Activated naive CD4-positive, alpha-beta T cell treated with anti-CD3 and anti-CD28 coated beads for 36 hours (primary cell): ENCODE results near the gene BDKRB1. TPM values are rescaled to one million over a fixed set of nuclear protein-coding genes. Genes with fewer than 3 reads are reported as not detected.

Experiments
- CTCF ChIA-PET: fragments of 350-600 bp; sonication (Branson Sonifier 250); formaldehyde crosslinking; loops from one replicate; lab custom pipeline; 2021; ENCODE audit warnings: antibody characterized with exemption; lab: Charles Lee
- DNase-seq: peaks from one replicate; pipeline ENCODE4 v3.0.0-alpha.2; 2020
- H3K27ac Mint-ChIP-seq: one replicate; pipeline ENCODE4 v1.8.0; 2021; ENCODE audit warnings: mild to moderate bottlenecking, mixed read lengths
- H3K27me3 Mint-ChIP-seq: one replicate; pipeline ENCODE4 v1.8.0; 2021; ENCODE audit warnings: low read depth, mixed read lengths
- H3K36me3 Mint-ChIP-seq: one replicate; pipeline ENCODE4 v1.8.0; 2021; ENCODE audit warnings: low read depth, mixed read lengths
- H3K4me1 Mint-ChIP-seq: one replicate; pipeline ENCODE4 v1.8.0; 2021; ENCODE audit warnings: low read depth, mixed read lengths
- H3K4me3 Mint-ChIP-seq: one replicate; pipeline ENCODE4 v1.8.0; 2021; ENCODE audit warnings: mild to moderate bottlenecking, moderate library complexity, mixed read lengths
- H3K9me3 Mint-ChIP-seq: one replicate; pipeline ENCODE4 v1.8.0; 2021; ENCODE audit warnings: mixed read lengths
- intact Hi-C: fragments of 100-400 bp; cut with micrococcal nuclease; formaldehyde crosslinking; loops from one replicate; pipeline ENCODE4 v1.15.1; 2023
- total RNA-seq, 2 experiments: library from RNA; stranded (reverse); gene quantifications; one replicate each; pipeline ENCODE4 v1.2.3, GENCODE V29; 2021

The BDKRB1 gene
- not detected for total RNA-seq

- Mint-ChIP-seq H3K9me3 (no peaks in the 10 kb centered on the region), H3K27ac (no peak within 1 kb of the TSS), H3K36me3 (no peaks in the 10 kb centered on the region), H3K4me3 (no peak within 1 kb of the TSS), H3K27me3 (peaks cover 9% of the 10 kb centered on the region), H3K4me1 (no peaks in the 10 kb centered on the region)
- CTCF ChIA-PET = no interaction called here
- intact Hi-C loops = loop anchor here (5.0 kb wide), 1 partner anchor 153 kb away; no protein-coding TSS in a partner anchor
- DNase-seq = no peak
Observed at GRCh38 chr14:96255501-96256366, at the start of gene BDKRB1. BDKRB1 (plus strand) TSS chr14:96256210; CDS start chr14:96263683, 7,473 bp downstream.

DNA sequence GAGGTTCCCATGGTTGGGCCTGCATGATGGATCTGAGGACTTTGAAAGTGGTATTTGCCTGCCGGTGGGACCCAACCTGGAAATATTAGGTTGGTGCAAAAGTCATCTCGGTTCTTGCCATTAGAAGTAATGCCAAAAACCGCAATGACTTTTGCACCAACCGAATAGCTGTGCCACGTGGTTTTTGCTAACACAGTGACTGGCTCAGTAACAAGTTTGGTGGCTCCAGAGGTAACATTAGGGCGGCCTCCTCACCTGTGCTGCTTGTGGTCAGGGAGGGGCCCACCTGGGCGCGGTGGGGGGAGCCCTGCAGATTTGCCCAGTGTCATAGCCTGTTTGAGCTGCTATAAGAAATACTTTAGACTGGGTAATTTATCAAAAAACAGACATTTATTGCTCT is 49.5 kb upstream of the BDKRB1 start:
- H3K36me3 Mint-ChIP-seq = no peaks in the 10 kb centered on the region
- intact Hi-C loops = no loop called here
- DNase-seq = no peak
- H3K27ac Mint-ChIP-seq = no peak overlapping the region
- peaks cover 17% of the 10 kb centered on the region for H3K27me3 Mint-ChIP-seq
- H3K4me1 Mint-ChIP-seq = peaks cover 8% of the 10 kb centered on the region
- H3K4me3 Mint-ChIP-seq = no peak overlapping the region
- CTCF ChIA-PET = interaction anchor here (0.7 to 1.3 kb wide), 2 partner anchors 70 to 105 kb away, joined by 3 read pairs; no protein-coding TSS in a partner anchor
- H3K9me3 Mint-ChIP-seq = no peaks in the 10 kb centered on the region

GRCh38 chr14:96207686-96208085 is 48.3 kb upstream of the BDKRB1 start:
- H3K27me3 Mint-ChIP-seq = peaks cover 15% of the 10 kb centered on the region
- peaks cover 8% of the 10 kb centered on the region for H3K4me1 Mint-ChIP-seq
- no peaks in the 10 kb centered on the region for H3K36me3 Mint-ChIP-seq
- CTCF ChIA-PET = interaction anchor here (0.6 kb wide), 1 partner anchor 65 kb away, joined by 3 read pairs; no protein-coding TSS in a partner anchor
- H3K4me3 Mint-ChIP-seq = no peak overlapping the region
- H3K27ac Mint-ChIP-seq = no peak overlapping the region
- peaks cover 3% of the 10 kb centered on the region for H3K9me3 Mint-ChIP-seq
- intact Hi-C loops = no loop called here
- DNase-seq = no peak

DNA sequence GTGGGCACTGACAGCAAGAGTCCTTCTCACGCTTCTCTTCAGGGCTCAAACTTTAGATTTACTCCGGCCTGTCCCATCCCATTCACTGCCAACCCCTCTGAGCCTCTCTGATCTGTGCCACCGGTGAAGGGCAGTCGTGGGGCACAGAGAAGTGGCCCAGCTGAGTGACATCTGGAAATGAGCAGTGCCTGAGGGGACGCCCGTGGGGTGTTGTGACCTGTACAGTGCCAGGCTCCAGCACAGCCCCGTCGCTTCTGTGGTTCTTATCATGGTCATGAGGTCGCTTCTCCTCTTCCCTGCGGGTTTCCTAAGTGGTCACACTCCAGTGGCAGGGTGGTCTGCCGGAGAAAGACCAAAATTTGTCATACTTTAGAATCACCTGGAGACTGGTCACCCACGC is 47.3 kb upstream of the BDKRB1 start:
- Mint-ChIP-seq H3K36me3 (no peaks in the 10 kb centered on the region), H3K4me1 (peaks cover 8% of the 10 kb centered on the region), H3K27ac (no peak overlapping the region), H3K9me3 (peaks cover 3% of the 10 kb centered on the region), H3K4me3 (no peak overlapping the region), H3K27me3 (peaks cover 10% of the 10 kb centered on the region)
- CTCF ChIA-PET = no interaction called here
- intact Hi-C loops = no loop called here
- DNase-seq = no peak

DNA sequence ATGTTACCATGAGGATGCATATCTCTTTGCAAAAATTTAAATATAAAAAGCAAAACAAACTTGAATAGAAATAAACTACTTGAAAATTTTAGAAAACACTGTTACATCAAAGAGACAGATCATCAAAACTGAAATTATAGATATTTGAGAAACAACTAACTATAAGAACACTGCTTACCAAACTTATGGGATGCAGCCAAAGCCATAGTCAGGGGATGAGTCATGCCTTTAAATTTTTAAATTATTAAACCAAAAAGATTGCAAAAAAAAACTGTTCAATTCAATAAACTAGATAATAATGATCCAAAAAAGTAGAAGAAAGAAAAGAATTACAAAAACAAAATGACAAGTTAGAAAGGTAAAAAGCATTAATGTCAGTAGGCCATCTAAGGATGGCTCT is 43.9 kb upstream of the BDKRB1 start:
- no peak overlapping the region for H3K27ac Mint-ChIP-seq
- intact Hi-C loops = no loop called here
- CTCF ChIA-PET = no interaction called here

DNA sequence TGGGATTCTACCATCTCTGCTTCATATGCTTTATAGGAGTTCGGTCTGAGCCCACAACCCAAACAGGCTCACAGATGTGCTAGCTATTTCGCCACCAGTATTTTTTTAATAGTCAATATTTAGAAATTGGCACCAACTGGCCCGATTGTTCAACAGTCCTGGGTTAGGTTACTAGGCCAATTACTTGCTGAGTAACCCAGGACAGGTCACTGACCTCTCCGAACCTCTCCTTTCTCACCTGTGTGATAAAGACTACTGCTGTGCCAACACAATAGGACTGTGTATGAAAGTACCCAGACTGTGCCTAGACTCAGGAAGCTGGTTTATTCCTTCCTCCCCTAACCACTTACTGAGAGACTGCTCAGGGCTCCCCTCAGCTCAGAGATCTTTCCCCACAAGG is 43.1 kb upstream of the BDKRB1 start:
- Mint-ChIP-seq H3K27me3 (no peaks in the 10 kb centered on the region), H3K36me3 (no peaks in the 10 kb centered on the region), H3K27ac (no peak overlapping the region), H3K4me3 (no peak overlapping the region), H3K9me3 (peaks cover 3% of the 10 kb centered on the region), H3K4me1 (no peaks in the 10 kb centered on the region)
- intact Hi-C loops = no loop called here
- CTCF ChIA-PET = no interaction called here
- no peak for DNase-seq

More for the DNA sequence above, 43.9 kb upstream of the BDKRB1 start:
- H3K4me3 Mint-ChIP-seq = no peak overlapping the region
- no peaks in the 10 kb centered on the region for H3K36me3 Mint-ChIP-seq
- no peaks in the 10 kb centered on the region for H3K4me1 Mint-ChIP-seq
- DNase-seq = no peak
- peaks cover 3% of the 10 kb centered on the region for H3K9me3 Mint-ChIP-seq
- no peaks in the 10 kb centered on the region for H3K27me3 Mint-ChIP-seq

- Mint-ChIP-seq H3K4me1 (no peaks in the 10 kb centered on the region), H3K36me3 (no peaks in the 10 kb centered on the region), H3K4me3 (no peak overlapping the region), H3K27ac (no peak overlapping the region), H3K27me3 (no peaks in the 10 kb centered on the region), H3K9me3 (peaks cover 3% of the 10 kb centered on the region)
- DNase-seq = no peak
- CTCF ChIA-PET = interaction anchor here (0.6 kb wide), 1 partner anchor 691 kb away, joined by 3 read pairs; no protein-coding TSS in a partner anchor
- intact Hi-C loops = no loop called here
Observed at GRCh38 chr14:96213871-96214465, 42.0 kb upstream of the BDKRB1 start.

DNA sequence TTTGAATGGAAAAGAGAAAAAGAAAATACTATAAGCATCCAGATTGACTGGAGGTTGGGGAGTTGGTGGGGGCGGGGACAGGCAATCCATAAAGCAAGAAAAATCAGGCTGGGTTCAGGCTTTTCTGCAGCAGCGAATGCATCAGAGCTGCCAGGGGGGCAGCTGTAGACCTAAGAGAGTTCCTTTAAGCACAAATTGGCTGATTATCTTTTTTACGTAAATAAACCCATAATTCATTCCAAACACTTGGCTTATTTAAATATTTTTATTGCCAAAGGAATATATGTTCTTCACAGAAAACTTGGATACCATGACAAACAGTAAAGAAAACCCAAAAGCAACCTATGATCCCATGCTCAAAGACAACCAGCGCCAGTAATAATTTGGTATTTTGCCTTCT is 41.2 kb upstream of the BDKRB1 start:
- Mint-ChIP-seq H3K4me3 (no peak overlapping the region), H3K36me3 (no peaks in the 10 kb centered on the region), H3K27me3 (no peaks in the 10 kb centered on the region), H3K27ac (no peak overlapping the region), H3K4me1 (no peaks in the 10 kb centered on the region), H3K9me3 (peaks cover 3% of the 10 kb centered on the region)
- intact Hi-C loops = no loop called here
- no peak for DNase-seq
- CTCF ChIA-PET = no interaction called here

DNA sequence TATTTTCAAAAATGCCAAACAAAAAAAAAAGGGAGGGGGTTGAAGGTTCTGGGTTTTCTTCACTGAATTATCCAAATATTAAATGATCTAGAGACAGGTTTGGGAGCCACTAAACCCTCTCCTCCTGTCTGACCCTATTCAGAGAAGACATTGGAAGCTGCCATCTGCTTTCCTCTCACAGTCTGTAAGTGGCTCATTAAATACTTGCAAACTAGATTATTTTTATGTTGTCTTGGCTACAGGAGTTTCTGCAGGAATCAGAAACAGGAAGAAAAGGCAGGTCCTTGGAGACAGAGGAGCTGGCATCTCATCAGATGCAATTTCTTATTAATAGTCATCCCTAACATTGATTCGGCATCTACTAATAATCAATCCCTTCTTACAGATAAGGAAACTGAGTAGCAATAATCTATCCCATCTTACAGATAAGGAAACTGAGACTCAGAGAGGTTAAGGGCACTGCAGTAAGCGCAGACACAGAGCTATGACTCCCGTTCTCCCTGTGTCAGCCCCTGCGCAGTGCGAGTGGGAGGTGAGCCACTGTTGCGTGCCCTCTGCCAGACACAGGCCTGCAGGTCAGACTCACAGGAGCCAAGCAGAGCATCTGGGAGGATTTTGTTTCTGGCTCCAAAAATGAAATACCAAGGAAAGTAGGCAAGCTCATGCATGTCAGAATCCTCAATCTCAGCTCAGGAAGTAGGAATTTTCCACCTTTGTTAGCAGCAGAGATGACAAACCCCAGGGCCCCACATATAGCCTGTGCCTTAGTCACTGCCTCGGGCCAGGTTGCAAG is 40.4 kb upstream of the BDKRB1 start:
- H3K27me3 Mint-ChIP-seq = no peaks in the 10 kb centered on the region
- DNase-seq = no peak
- H3K9me3 Mint-ChIP-seq = peaks cover 3% of the 10 kb centered on the region
- CTCF ChIA-PET = no interaction called here
- intact Hi-C loops = no loop called here
- H3K27ac Mint-ChIP-seq = no peak overlapping the region
- no peaks in the 10 kb centered on the region for H3K36me3 Mint-ChIP-seq
- no peak overlapping the region for H3K4me3 Mint-ChIP-seq
- no peaks in the 10 kb centered on the region for H3K4me1 Mint-ChIP-seq

DNA sequence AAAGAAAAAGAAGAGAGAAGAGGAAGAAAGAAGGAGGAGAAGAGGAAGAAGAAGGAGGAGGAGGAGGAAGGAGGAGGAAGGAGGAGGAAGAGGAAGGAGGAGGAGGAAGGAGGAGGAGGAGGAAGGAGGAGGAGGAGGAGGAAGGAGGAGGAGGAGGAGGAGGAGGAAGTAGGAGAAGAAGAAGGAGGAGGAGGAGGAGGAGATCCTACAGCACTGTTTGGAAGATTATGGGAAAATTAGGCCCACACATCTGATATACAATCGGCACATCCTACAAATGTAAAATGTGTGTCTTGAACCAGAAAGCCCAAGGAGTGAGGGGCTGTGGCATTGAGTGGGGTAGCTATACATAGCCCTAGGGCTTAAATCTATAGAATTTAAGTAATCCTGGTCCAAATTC is 39.4 kb upstream of the BDKRB1 start:
- DNase-seq = no peak
- no peak overlapping the region for H3K27ac Mint-ChIP-seq
- CTCF ChIA-PET = no interaction called here
- H3K9me3 Mint-ChIP-seq = peaks cover 3% of the 10 kb centered on the region
- H3K36me3 Mint-ChIP-seq = no peaks in the 10 kb centered on the region
- H3K27me3 Mint-ChIP-seq = peaks cover 2% of the 10 kb centered on the region
- intact Hi-C loops = no loop called here
- no peaks in the 10 kb centered on the region for H3K4me1 Mint-ChIP-seq
- no peak overlapping the region for H3K4me3 Mint-ChIP-seq

- intact Hi-C loops = no loop called here
Observed at GRCh38 chr14:96217376-96217913, 38.6 kb upstream of the BDKRB1 start.

GRCh38 chr14:96221109-96221650 is 34.8 kb upstream of the BDKRB1 start:
- peaks cover 3% of the 10 kb centered on the region for H3K27me3 Mint-ChIP-seq
- H3K27ac Mint-ChIP-seq = no peak overlapping the region
- CTCF ChIA-PET = no interaction called here
- no peaks in the 10 kb centered on the region for H3K9me3 Mint-ChIP-seq
- no peak for DNase-seq
- intact Hi-C loops = no loop called here
- H3K4me1 Mint-ChIP-seq = no peaks in the 10 kb centered on the region
- no peak overlapping the region for H3K4me3 Mint-ChIP-seq
- no peaks in the 10 kb centered on the region for H3K36me3 Mint-ChIP-seq

More at GRCh38 chr14:96217376-96217913, 38.6 kb upstream of the BDKRB1 start:
- no peak overlapping the region for H3K4me3 Mint-ChIP-seq
- CTCF ChIA-PET = no interaction called here
- H3K36me3 Mint-ChIP-seq = no peaks in the 10 kb centered on the region
- no peak overlapping the region for H3K27ac Mint-ChIP-seq
- H3K4me1 Mint-ChIP-seq = no peaks in the 10 kb centered on the region
- H3K9me3 Mint-ChIP-seq = peaks cover 1% of the 10 kb centered on the region
- H3K27me3 Mint-ChIP-seq = peaks cover 3% of the 10 kb centered on the region
- DNase-seq = no peak
